ENCODE data around the gene CLSTN2. TPM values are rescaled to one million over a fixed set of nuclear protein-coding genes. Genes with fewer than 3 reads are reported as not detected.

Gene CLSTN2
- polyA plus RNA-seq, 3 donors = not detected

DNA sequence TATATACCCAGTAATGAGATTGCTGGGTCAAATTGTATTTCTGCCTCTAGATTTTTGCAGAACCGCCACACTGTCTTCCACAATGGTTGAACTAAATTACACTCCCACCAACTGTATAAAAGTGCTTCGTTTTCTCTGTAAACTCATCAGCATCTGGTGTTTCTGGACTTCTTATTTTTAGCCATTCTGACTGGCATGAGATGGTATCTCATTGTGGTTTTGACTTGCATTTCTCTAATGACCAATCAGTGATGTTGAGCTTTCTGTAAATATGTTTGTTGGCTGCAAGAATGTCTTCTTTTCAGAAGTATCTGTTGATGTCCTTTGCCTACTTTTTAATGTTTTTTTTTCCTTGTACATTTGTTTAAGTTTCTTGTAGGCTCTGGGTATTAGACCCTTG, 560.0 kb downstream of the CLSTN2 start:
- Histone ChIP-seq H3K27ac (ENCODE audit: low read depth in 1 of 2, low read length in 2 of 2) (no peak overlapping the region), H3K4me2 (replicated peaks; ENCODE audit: extremely low read depth, low read length, poor library complexity, severe bottlenecking) (no peak overlapping the region), H3K4me3 (replicated peaks in 1 of 3; ENCODE audit: low read depth in 2 of 3, low read length in 3 of 3) (no peak overlapping the region), H3K9ac (ENCODE audit: insufficient read depth, low read length, poor library complexity, severe bottlenecking) (no peak overlapping the region), H4K20me1 (ENCODE audit: insufficient read depth, low read length) (no peaks in the 10 kb centered on the region), H3K36me3 (replicated peaks in 1 of 2; ENCODE audit: control insufficient read depth in 1 of 2, insufficient read depth in 2 of 2, low read length in 2 of 2) (no peaks in the 10 kb centered on the region), H3K79me2 (ENCODE audit: insufficient read depth, low read length) (no peaks in the 10 kb centered on the region), H3K4me1 (ENCODE audit: control insufficient read depth in 1 of 2, insufficient read depth in 2 of 2, low read length in 2 of 2) (no peaks in the 10 kb centered on the region), H3K9me3 (replicated peaks in 1 of 2; ENCODE audit: control insufficient read depth in 1 of 2, insufficient read depth in 1 of 2, low read length in 2 of 2) (no peaks in the 10 kb centered on the region), H2AFZ (ENCODE audit: insufficient read depth, low read depth, low read length, poor library complexity, severe bottlenecking) (no peak overlapping the region), H3K27me3 (ENCODE audit: control insufficient read depth in 2 of 2, insufficient read depth in 2 of 2, low read length in 2 of 2) (no peaks in the 10 kb centered on the region)
- H3K4me3 Mint-ChIP-seq = no peak overlapping the region
- H3K9me3 Mint-ChIP-seq = peaks cover 0 to 7% (median 0%) of the 10 kb centered on the region in 7 donors
- no CpG with 5 or more reads among the region's 2 CpGs for WGBS (ENCODE audit: insufficient coverage)
- DNase-seq = no peak
- H3K4me1 Mint-ChIP-seq = no peaks in the 10 kb centered on the region
- H3K27ac Mint-ChIP-seq = no peak overlapping the region
- TF ChIP-seq, protein P1, sequence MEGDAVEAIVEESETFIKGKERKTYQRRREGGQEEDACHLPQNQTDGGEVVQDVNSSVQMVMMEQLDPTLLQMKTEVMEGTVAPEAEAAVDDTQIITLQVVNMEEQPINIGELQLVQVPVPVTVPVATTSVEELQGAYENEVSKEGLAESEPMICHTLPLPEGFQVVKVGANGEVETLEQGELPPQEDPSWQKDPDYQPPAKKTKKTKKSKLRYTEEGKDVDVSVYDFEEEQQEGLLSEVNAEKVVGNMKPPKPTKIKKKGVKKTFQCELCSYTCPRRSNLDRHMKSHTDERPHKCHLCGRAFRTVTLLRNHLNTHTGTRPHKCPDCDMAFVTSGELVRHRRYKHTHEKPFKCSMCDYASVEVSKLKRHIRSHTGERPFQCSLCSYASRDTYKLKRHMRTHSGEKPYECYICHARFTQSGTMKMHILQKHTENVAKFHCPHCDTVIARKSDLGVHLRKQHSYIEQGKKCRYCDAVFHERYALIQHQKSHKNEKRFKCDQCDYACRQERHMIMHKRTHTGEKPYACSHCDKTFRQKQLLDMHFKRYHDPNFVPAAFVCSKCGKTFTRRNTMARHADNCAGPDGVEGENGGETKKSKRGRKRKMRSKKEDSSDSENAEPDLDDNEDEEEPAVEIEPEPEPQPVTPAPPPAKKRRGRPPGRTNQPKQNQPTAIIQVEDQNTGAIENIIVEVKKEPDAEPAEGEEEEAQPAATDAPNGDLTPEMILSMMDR (IDR thresholded peaks at IDR 0.05) = no peak
- intact Hi-C loops (cut with micrococcal nuclease) = no loop called here
- no peaks in the 10 kb centered on the region for H3K36me3 Mint-ChIP-seq
- H3K27me3 Mint-ChIP-seq (ENCODE audit: low read depth in 3 of 3) = peaks cover 2 to 5% (median 2%) of the 10 kb centered on the region in 3 donors

DNA sequence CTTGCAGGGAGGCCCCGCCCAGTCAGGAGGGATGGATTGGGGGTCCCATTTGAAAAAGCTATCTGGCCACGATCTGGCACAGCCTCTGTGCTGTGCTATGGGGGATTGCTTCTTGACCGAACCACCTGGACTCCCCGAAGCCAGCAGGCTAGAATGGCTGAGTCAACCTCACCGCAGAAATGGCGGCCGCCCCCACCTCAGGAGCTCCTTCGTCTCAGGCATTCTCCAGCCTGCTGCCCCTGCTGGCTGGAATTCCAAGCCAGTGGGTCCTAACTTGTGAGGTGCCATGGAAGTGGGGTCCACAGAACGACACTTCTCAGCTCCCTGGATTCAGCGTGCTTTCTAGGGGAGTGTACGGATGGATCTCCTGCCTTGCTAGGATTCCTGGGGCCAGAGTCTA, 562.3 kb downstream of the CLSTN2 start:
- H3K4me3 ChIP-seq (replicated peaks in 1 of 3; ENCODE audit: low read depth in 2 of 3, low read length in 3 of 3) = no peak overlapping the region
- no peak overlapping the region for H2AFZ ChIP-seq (ENCODE audit: insufficient read depth, low read depth, low read length, poor library complexity, severe bottlenecking)
- no peak overlapping the region for H3K27ac ChIP-seq (ENCODE audit: low read depth in 1 of 2, low read length in 2 of 2)
- H4K20me1 ChIP-seq (ENCODE audit: insufficient read depth, low read length) = no peaks in the 10 kb centered on the region
- no peaks in the 10 kb centered on the region for H3K4me1 ChIP-seq (ENCODE audit: control insufficient read depth in 1 of 2, insufficient read depth in 2 of 2, low read length in 2 of 2)
- Mint-ChIP-seq H3K36me3 (no peaks in the 10 kb centered on the region), H3K9me3 (peaks cover 0 to 5% (median 0%) of the 10 kb centered on the region in 7 donors), H3K27me3 (ENCODE audit: low read depth in 3 of 3) (peaks cover 0 to 5% (median 3%) of the 10 kb centered on the region in 3 donors), H3K27ac (no peak overlapping the region), H3K4me3 (no peak overlapping the region), H3K4me1 (no peaks in the 10 kb centered on the region)
- no peaks in the 10 kb centered on the region for H3K27me3 ChIP-seq (ENCODE audit: control insufficient read depth in 2 of 2, insufficient read depth in 2 of 2, low read length in 2 of 2)
- no peak for DNase-seq
- no peak overlapping the region for H3K9ac ChIP-seq (ENCODE audit: insufficient read depth, low read length, poor library complexity, severe bottlenecking)
- no peaks in the 10 kb centered on the region for H3K36me3 ChIP-seq (replicated peaks in 1 of 2; ENCODE audit: control insufficient read depth in 1 of 2, insufficient read depth in 2 of 2, low read length in 2 of 2)
- intact Hi-C loops (cut with micrococcal nuclease) = no loop called here
- H3K9me3 ChIP-seq (replicated peaks in 1 of 2; ENCODE audit: control insufficient read depth in 1 of 2, insufficient read depth in 1 of 2, low read length in 2 of 2) = no peaks in the 10 kb centered on the region
- no peak overlapping the region for H3K4me2 ChIP-seq (replicated peaks; ENCODE audit: extremely low read depth, low read length, poor library complexity, severe bottlenecking)
- WGBS (ENCODE audit: insufficient coverage) = 95% methylated on average over 10 of the region's 11 CpGs
- TF ChIP-seq, protein P1 (IDR thresholded peaks at IDR 0.05) = no peak
- no peaks in the 10 kb centered on the region for H3K79me2 ChIP-seq (ENCODE audit: insufficient read depth, low read length)
